Esophagus squamous epithelium (tissue), 4 donors: ENCODE results near the gene HMCN2.

Experiments
- CTCF ChIP-seq, 6 experiments: fragments of 450-650 bp in 4 of 6; fragments of 200-600 bp in 2 of 6; sonication (generic) in 2 of 6; IDR thresholded peaks; one replicate each; pipeline ENCODE4 v1.5.1; 2016 to 2019; ENCODE audit warnings: antibody characterized with exemption in 6 of 6, mild to moderate bottlenecking in 4 of 6, moderate library complexity in 4 of 6
- POLR2A ChIP-seq, 4 donors: fragments of 450-650 bp; IDR thresholded peaks; one replicate each; pipeline ENCODE4 v1.6.1; 2017; ENCODE audit warnings: antibody characterized with exemption in 4 of 4, mild to moderate bottlenecking in 4 of 4, moderate library complexity in 3 of 4

- TF ChIP-seq POLR2A (IDR thresholded peaks at IDR 0.05) (no peak), CTCF (IDR thresholded peaks at IDR 0.05) (no peak)
Measured at GRCh38 chr9:130348881-130349280, 83.3 kb downstream of the HMCN2 start.
